Activated T-helper 1 cell treated with anti-CD3 and anti-CD28 coated beads, Interleukin-2, amount 50 U/mL, for 16 hours (primary cell): ENCODE results near the gene C22orf39.

Source experiments
- DNase-seq, 2 donors: peaks; one replicate each; pipeline ENCODE4 v3.0.0-alpha.2; 2020; ENCODE audit warnings: low read depth in 1 of 2, low spot score in 1 of 2

Gene C22orf39

GRCh38 chr22:19400881-19401280 lies 46.6 kb downstream of the C22orf39 start:
- no peak for DNase-seq

- no peak for DNase-seq
These were observed 48.9 kb downstream of the C22orf39 start for GRCh38 chr22:19398652-19399051.

- DNase-seq: no peak
These were observed 49.3 kb downstream of the C22orf39 start for GRCh38 chr22:19398206-19398605.

- no peak for DNase-seq
These were observed 49.8 kb downstream of the C22orf39 start for GRCh38 chr22:19397734-19398104.

GRCh38 chr22:19396934-19397733 lies 50.4 kb downstream of the C22orf39 start:
- DNase-seq: no peak

- no peak for DNase-seq
These were observed 51.0 kb downstream of the C22orf39 start for GRCh38 chr22:19396561-19396933.

GRCh38 chr22:19395276-19395675 lies 52.2 kb downstream of the C22orf39 start:
- no peak for DNase-seq

- DNase-seq: no peak
These were observed 53.0 kb downstream of the C22orf39 start for GRCh38 chr22:19394274-19395050.

- no peak for DNase-seq
These were observed 53.8 kb downstream of the C22orf39 start for GRCh38 chr22:19393704-19394103.
